ENCODE data around the gene SLC22A23. TPM values are rescaled to one million over a fixed set of nuclear protein-coding genes. Genes with fewer than 3 reads are reported as not detected.

The SLC22A23 gene
- total RNA-seq, 1 donor from 2014 or later = 3.6 TPM

- Histone ChIP-seq H3K4me3 (ENCODE audit: low read depth, low read length) (no peak overlapping the region), H3K27me3 (ENCODE audit: control insufficient read depth, insufficient read depth, low read length) (no peaks in the 10 kb centered on the region), H3K36me3 (ENCODE audit: control insufficient read depth, insufficient read depth, low read length) (no peaks in the 10 kb centered on the region)
- no peak for TF ChIP-seq CTCF (IDR thresholded peaks at IDR 0.05; ENCODE audit: insufficient read depth, low read length, poor library complexity, severe bottlenecking)
- DNase-seq (ENCODE audit: low read depth) = no peak
Measured at GRCh38 chr6:3358413-3359100, 98.3 kb downstream of the SLC22A23 start.

GRCh38 chr6:3357678-3358077 is 99.2 kb downstream of the SLC22A23 start:
- no peaks in the 10 kb centered on the region for H3K36me3 ChIP-seq (ENCODE audit: control insufficient read depth, insufficient read depth, low read length)
- H3K27me3 ChIP-seq (ENCODE audit: control insufficient read depth, insufficient read depth, low read length) = no peaks in the 10 kb centered on the region
- DNase-seq (ENCODE audit: low read depth) = no peak
- H3K4me3 ChIP-seq (ENCODE audit: low read depth, low read length) = no peak overlapping the region
- no peak for TF ChIP-seq CTCF (IDR thresholded peaks at IDR 0.05; ENCODE audit: insufficient read depth, low read length, poor library complexity, severe bottlenecking)

- no peaks in the 10 kb centered on the region for H3K27me3 ChIP-seq (ENCODE audit: control insufficient read depth, insufficient read depth, low read length)
- no peak for DNase-seq (ENCODE audit: low read depth)
- no peaks in the 10 kb centered on the region for H3K36me3 ChIP-seq (ENCODE audit: control insufficient read depth, insufficient read depth, low read length)
- no peak for TF ChIP-seq CTCF (IDR thresholded peaks at IDR 0.05; ENCODE audit: insufficient read depth, low read length, poor library complexity, severe bottlenecking)
- H3K4me3 ChIP-seq (ENCODE audit: low read depth, low read length) = no peak overlapping the region
Measured at GRCh38 chr6:3356824-3357420, 99.9 kb downstream of the SLC22A23 start.

GRCh38 chr6:3356056-3356823 is 100.6 kb downstream of the SLC22A23 start:
- no peak for TF ChIP-seq CTCF (IDR thresholded peaks at IDR 0.05; ENCODE audit: insufficient read depth, low read length, poor library complexity, severe bottlenecking)
- H3K4me3 ChIP-seq (ENCODE audit: low read depth, low read length) = peak overlapping the region; percentile 15
- peak; percentile 28 for DNase-seq (ENCODE audit: low read depth)
- H3K36me3 ChIP-seq (ENCODE audit: control insufficient read depth, insufficient read depth, low read length) = no peaks in the 10 kb centered on the region
- no peaks in the 10 kb centered on the region for H3K27me3 ChIP-seq (ENCODE audit: control insufficient read depth, insufficient read depth, low read length)

GRCh38 chr6:3355358-3356055 is 101.3 kb downstream of the SLC22A23 start:
- Histone ChIP-seq H3K4me3 (ENCODE audit: low read depth, low read length) (no peak overlapping the region), H3K36me3 (ENCODE audit: control insufficient read depth, insufficient read depth, low read length) (no peaks in the 10 kb centered on the region), H3K27me3 (ENCODE audit: control insufficient read depth, insufficient read depth, low read length) (no peaks in the 10 kb centered on the region)
- no peak for DNase-seq (ENCODE audit: low read depth)
- TF ChIP-seq CTCF (IDR thresholded peaks at IDR 0.05; ENCODE audit: insufficient read depth, low read length, poor library complexity, severe bottlenecking) = no peak
